Measurements from ENCODE around the gene FITM1. TPM values are rescaled to one million over a fixed set of nuclear protein-coding genes. Genes with fewer than 3 reads are reported as not detected.

The FITM1 gene
- total and polyA plus RNA-seq, 2 experiments from 2014 or later: 0.53 TPM; not detected in 1

DNA sequence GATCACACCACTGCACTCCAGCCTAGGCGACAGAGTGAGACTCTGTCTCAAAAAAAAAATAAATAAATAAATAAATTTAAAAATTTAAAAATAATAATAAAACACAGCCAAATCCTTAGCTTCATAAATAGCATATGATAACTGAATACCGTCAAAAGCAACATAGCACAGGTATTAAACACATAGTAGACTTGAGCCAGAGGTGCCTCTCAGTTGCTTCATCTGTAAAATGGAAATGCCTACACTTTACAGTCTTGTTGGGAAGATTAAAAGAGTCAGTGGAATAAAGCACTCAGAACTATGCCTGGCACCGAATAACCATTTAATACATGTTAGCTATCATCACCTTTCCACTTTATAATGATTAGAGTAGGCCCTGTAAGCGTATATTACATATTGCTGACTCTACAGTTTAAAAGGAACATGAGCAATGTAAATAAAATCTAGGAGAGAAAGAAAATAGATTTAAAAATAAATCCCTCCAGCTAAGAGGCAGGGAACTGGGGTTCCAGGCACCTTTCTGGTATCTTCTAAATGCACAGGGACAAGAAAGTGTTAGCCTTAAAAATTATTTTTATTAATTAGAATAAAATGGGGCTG lies 23.7 kb upstream of the FITM1 start (continued):
- TF ChIP-seq EZH2 (IDR thresholded peaks at IDR 0.05; ENCODE audit: low read depth, unreplicated experiment) (no peak), ZNF114 (CRISPR knock-in tag; IDR thresholded peaks at IDR 0.05) (no peak), NANOG (IDR thresholded peaks at IDR 0.05; ENCODE audit: borderline replicate concordance) (no peak), CREB1 (CRISPR knock-in tag; IDR thresholded peaks at IDR 0.05; ENCODE audit: low read depth) (no peak), ZNF331 (CRISPR knock-in tag; IDR thresholded peaks at IDR 0.05; ENCODE audit: low read depth) (no peak)

DNA sequence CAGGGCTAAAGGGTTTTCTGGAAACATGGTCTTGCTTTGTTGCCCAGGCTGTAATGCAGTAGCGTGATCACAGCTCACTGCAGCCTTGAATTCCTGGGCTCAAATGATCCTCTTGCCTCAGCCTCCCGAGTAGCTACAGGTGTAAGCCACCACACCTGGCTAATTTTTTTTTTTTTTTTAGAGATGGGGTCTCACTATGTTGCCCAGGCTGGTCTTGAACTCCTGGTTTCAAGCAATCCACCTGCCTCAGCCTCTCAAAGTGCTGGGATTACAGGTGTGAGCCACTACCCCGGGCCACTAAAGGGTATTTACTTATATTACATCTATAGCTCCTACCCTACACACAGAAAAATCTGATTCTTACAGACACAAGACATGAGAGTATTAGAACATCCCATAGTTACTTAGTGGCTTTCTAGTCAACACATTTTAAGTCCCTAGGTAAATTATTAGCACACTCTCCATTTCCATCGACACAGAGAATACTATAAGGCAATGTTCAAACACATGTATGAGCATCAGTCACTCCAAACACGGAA lies 22.1 kb upstream of the FITM1 start:
- Histone ChIP-seq H4K20me1 (replicated peaks; ENCODE audit: insufficient read depth) (no peaks in the 10 kb centered on the region), H3K4me3 (no peak overlapping the region), H3K9me2 (ENCODE audit: insufficient read depth) (no peaks in the 10 kb centered on the region), H3F3A (replicated peaks; ENCODE audit: low read depth) (peaks cover 6% of the 10 kb centered on the region; the same call in 1 of the 2 replicates), H3K4me2 (no peak overlapping the region), H3K79me2 (replicated peaks; ENCODE audit: insufficient read depth) (no peaks in the 10 kb centered on the region), H3K4me1 (ENCODE audit: insufficient read depth) (no peaks in the 10 kb centered on the region), H3K27me3 (ENCODE audit: insufficient read depth) (no peaks in the 10 kb centered on the region), H3K27ac (ENCODE audit: low read depth) (no peak overlapping the region), H2AFZ (no peak overlapping the region), H3K36me3 (ENCODE audit: insufficient read depth) (peaks cover 14% of the 10 kb centered on the region; the same call in 1 of the 2 replicates)
- ATAC-seq (no peak), DNase-seq (ENCODE audit: low spot score) (no peak)
- Mint-ChIP-seq H3K27me3 (ENCODE audit: insufficient read depth, low read depth, poor library complexity) (peaks cover 5% of the 10 kb centered on the region), H3K4me1 (peaks cover 3% of the 10 kb centered on the region; the same call in 2 of the 3 replicates), H3K27ac (no peak overlapping the region), H3K4me3 (no peak overlapping the region), H3K9me3 (peaks cover 10% of the 10 kb centered on the region), H3K36me3 (ENCODE audit: low read depth) (peaks cover 22% of the 10 kb centered on the region)
- TF ChIP-seq ZNF114 (CRISPR knock-in tag; IDR thresholded peaks at IDR 0.05) (no peak), JUNB (IDR thresholded peaks at IDR 0.05; ENCODE audit: unreplicated experiment) (no peak), STAT1 (IDR thresholded peaks at IDR 0.05; ENCODE audit: unreplicated experiment) (no peak), ZNF331 (CRISPR knock-in tag; IDR thresholded peaks at IDR 0.05; ENCODE audit: low read depth) (no peak), EZH2phosphoT487 (IDR thresholded peaks at IDR 0.05; ENCODE audit: unreplicated experiment) (no peak), EZH2 (IDR thresholded peaks at IDR 0.05; ENCODE audit: low read depth, unreplicated experiment) (no peak), POLR2AphosphoS5 (IDR thresholded peaks at IDR 0.05; ENCODE audit: low read depth) (no peak), NANOG (IDR thresholded peaks at IDR 0.05; ENCODE audit: borderline replicate concordance) (no peak)
- TF ChIP-seq, protein P1, sequence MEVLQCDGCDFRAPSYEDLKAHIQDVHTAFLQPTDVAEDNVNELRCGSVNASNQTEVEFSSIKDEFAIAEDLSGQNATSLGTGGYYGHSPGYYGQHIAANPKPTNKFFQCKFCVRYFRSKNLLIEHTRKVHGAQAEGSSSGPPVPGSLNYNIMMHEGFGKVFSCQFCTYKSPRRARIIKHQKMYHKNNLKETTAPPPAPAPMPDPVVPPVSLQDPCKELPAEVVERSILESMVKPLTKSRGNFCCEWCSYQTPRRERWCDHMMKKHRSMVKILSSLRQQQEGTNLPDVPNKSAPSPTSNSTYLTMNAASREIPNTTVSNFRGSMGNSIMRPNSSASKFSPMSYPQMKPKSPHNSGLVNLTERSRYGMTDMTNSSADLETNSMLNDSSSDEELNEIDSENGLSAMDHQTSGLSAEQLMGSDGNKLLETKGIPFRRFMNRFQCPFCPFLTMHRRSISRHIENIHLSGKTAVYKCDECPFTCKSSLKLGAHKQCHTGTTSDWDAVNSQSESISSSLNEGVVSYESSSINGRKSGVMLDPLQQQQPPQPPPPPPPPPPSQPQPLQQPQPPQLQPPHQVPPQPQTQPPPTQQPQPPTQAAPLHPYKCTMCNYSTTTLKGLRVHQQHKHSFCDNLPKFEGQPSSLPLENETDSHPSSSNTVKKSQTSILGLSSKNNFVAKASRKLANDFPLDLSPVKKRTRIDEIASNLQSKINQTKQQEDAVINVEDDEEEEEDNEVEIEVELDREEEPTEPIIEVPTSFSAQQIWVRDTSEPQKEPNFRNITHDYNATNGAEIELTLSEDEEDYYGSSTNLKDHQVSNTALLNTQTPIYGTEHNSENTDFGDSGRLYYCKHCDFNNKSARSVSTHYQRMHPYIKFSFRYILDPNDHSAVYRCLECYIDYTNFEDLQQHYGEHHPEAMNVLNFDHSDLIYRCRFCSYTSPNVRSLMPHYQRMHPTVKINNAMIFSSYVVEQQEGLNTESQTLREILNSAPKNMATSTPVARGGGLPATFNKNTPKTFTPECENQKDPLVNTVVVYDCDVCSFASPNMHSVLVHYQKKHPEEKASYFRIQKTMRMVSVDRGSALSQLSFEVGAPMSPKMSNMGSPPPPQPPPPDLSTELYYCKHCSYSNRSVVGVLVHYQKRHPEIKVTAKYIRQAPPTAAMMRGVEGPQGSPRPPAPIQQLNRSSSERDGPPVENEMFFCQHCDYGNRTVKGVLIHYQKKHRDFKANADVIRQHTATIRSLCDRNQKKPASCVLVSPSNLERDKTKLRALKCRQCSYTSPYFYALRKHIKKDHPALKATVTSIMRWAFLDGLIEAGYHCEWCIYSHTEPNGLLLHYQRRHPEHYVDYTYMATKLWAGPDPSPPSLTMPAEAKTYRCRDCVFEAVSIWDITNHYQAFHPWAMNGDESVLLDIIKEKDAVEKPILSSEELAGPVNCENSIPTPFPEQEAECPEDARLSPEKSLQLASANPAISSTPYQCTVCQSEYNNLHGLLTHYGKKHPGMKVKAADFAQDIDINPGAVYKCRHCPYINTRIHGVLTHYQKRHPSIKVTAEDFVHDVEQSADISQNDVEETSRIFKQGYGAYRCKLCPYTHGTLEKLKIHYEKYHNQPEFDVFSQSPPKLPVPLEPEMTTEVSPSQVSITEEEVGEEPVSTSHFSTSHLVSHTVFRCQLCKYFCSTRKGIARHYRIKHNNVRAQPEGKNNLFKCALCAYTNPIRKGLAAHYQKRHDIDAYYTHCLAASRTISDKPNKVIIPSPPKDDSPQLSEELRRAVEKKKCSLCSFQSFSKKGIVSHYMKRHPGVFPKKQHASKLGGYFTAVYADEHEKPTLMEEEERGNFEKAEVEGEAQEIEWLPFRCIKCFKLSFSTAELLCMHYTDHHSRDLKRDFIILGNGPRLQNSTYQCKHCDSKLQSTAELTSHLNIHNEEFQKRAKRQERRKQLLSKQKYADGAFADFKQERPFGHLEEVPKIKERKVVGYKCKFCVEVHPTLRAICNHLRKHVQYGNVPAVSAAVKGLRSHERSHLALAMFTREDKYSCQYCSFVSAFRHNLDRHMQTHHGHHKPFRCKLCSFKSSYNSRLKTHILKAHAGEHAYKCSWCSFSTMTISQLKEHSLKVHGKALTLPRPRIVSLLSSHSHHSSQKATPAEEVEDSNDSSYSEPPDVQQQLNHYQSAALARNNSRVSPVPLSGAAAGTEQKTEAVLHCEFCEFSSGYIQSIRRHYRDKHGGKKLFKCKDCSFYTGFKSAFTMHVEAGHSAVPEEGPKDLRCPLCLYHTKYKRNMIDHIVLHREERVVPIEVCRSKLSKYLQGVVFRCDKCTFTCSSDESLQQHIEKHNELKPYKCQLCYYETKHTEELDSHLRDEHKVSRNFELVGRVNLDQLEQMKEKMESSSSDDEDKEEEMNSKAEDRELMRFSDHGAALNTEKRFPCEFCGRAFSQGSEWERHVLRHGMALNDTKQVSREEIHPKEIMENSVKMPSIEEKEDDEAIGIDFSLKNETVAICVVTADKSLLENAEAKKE (CRISPR knock-in tag; IDR thresholded peaks at IDR 0.05): no peak
- TF ChIP-seq, protein P2, sequence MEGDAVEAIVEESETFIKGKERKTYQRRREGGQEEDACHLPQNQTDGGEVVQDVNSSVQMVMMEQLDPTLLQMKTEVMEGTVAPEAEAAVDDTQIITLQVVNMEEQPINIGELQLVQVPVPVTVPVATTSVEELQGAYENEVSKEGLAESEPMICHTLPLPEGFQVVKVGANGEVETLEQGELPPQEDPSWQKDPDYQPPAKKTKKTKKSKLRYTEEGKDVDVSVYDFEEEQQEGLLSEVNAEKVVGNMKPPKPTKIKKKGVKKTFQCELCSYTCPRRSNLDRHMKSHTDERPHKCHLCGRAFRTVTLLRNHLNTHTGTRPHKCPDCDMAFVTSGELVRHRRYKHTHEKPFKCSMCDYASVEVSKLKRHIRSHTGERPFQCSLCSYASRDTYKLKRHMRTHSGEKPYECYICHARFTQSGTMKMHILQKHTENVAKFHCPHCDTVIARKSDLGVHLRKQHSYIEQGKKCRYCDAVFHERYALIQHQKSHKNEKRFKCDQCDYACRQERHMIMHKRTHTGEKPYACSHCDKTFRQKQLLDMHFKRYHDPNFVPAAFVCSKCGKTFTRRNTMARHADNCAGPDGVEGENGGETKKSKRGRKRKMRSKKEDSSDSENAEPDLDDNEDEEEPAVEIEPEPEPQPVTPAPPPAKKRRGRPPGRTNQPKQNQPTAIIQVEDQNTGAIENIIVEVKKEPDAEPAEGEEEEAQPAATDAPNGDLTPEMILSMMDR (conservative IDR thresholded peaks at IDR 0.05; ENCODE audit: low read depth in 2 of 2): no peak
- TF ChIP-seq, protein P3, sequence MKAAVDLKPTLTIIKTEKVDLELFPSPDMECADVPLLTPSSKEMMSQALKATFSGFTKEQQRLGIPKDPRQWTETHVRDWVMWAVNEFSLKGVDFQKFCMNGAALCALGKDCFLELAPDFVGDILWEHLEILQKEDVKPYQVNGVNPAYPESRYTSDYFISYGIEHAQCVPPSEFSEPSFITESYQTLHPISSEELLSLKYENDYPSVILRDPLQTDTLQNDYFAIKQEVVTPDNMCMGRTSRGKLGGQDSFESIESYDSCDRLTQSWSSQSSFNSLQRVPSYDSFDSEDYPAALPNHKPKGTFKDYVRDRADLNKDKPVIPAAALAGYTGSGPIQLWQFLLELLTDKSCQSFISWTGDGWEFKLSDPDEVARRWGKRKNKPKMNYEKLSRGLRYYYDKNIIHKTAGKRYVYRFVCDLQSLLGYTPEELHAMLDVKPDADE (IDR thresholded peaks at IDR 0.05): no peak
